NCI-H2227 (cell line): ENCODE measurements around the gene CALML5.

ENCODE experiments used
- DNase-seq: peaks from one replicate; lab custom pipeline; 2025; ENCODE audit not compliant: unreplicated experiment; lab: John Stamatoyannopoulos, UW

CALML5 gene, protein sequence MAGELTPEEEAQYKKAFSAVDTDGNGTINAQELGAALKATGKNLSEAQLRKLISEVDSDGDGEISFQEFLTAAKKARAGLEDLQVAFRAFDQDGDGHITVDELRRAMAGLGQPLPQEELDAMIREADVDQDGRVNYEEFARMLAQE

DNA sequence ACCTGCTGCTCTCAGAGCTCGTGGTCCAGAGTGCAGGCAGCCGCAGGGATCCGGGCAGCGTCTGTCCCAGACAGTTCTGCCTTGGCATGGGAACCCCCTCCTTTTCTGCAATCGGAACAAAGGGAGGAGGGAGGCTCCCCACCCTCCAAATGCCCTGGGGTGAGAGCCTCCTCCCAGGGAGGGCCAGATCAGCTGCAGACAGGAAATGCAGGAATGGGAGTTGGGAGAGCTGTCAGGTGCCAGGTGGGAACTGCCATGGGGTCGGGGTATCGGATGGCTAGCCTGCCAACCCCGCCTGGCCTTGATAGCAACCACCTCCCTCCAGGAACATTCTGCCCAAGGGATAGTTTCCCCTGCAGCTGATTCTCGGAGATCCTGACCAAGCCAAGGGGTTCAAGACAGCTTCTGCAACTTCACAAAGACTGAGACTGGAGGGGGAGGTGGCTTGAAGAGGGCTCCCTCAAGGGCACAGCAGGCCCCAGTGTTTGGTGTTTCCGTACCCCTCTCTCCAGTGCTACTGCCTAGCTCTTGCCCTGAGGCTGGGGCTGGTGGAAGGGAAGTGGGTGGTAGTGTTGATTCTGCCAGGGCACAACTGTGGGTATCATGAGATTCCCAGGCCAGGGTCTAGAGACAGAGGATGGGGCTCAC lies at the start of gene CALML5:
Gene CALML5 (minus strand): TSS at position 78 of the 648 bp plus-strand sequence. CDS start 132 bp downstream, outside the sequence.
- DNase-seq, result no peak

GRCh38 chr10:5547931-5548660 lies 48.7 kb upstream of the CALML5 start:
- no peak for DNase-seq

DNA sequence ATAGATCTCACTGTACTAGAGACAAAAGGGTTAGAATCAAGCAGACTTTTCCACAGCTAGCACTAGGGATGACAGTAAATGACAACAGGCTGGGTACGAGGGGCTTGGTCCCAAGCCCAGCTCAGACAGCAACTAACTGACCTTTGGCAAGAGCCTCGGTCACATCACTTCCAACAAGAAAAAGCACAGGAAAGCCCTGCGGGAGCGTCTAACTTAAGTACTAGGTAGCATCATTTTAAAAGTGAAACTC lies 48.2 kb upstream of the CALML5 start:
- no peak for DNase-seq

DNA sequence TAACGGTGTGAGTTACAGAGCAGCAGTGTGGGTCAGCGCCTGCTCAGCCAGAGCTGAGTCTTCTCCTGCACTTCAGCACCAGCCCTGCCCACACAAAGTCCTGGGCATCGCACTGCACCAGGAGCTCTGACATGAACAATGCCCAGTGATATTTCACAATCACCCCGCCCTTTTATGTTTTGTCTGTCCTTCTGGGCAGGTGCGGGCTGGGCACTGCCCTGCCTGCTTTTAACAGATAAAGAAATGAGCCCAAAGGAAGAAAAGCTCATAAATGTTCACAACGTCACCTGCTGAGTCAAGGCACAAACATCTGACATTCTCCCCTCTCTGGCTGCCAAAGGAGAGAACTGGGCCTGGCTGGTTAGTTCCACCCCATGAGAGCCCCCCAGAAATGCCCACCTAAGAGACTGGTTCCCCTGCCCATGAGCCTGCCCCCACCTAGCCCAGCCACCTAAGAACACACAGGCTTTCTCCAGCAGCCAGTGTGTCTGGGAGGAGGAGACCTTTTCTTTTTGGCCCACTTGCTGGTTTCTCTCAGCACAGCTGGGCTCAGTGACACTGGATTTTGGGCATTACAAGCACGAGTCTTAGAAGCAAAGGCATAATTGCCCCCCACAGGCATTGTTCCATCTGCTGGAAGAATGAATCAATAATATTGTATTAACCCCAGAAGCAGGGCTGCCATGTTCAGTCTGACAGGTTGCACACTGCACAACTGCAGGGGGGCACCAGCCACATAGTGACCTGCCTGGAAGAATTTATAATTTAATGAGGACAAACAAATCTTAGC lies 47.7 kb upstream of the CALML5 start:
- no peak for DNase-seq

DNA sequence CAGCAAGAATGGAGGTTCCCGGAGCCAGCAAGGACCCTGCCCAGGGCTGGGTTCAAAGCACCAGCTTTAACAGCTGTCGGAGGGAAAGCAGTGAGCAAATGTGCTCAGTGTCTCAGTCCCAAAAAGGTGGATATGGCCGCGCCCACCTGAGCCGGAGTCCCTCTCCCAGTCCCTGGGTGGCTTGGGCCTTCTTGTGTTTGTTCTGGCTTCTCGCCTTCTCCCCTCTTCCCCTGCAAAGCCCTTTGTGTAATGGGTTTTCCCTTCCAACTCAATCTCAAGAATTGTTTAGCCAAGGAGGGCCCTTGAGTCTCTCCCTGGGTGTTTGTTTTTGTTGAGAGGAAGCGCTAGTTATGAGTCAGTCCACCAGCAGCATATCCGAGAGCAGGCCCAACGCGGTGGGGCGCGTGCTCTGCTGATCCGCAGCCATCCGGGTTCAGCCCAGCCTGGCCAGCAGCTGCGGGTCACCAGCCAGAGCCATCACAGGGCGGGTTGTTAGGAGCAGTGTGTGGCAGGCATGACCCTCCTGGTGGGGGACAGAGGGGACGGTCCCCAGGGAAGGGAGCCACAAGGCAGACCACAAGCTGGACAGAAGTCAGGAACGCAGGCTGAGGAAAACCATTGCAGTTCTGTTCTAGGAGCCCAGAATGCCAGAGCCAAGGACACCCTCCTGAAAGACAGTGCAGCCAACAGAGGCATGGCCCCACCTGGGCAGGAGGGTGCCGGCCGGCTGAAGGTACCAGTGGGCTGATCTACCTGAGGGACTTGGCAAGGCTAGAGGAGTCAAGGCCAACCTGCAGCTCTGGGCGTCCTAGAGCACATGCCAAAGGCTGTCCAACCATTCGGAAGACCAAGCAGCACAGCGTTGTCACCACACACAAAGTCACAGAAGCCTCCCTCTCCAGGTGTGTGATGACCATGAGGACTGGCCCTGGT lies 46.7 kb upstream of the CALML5 start:
- DNase-seq, result no peak

DNA sequence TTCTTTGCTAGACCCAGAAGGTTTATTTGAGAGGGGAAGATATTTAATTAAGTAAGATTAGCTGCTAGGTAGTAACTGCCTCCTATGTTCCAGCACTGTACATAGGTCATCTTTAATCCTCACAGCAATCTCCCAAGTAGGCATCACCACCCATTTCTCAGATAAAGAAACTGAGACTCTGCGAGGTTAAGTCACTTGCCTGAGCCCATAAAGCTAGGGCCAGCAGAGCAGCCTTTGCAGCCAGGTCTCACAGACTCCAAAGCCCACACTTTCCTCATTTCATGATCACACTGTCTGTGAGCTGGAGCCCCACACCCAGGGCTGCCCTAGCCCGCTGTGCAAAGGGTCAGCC lies 46.0 kb upstream of the CALML5 start:
- no peak for DNase-seq

DNA sequence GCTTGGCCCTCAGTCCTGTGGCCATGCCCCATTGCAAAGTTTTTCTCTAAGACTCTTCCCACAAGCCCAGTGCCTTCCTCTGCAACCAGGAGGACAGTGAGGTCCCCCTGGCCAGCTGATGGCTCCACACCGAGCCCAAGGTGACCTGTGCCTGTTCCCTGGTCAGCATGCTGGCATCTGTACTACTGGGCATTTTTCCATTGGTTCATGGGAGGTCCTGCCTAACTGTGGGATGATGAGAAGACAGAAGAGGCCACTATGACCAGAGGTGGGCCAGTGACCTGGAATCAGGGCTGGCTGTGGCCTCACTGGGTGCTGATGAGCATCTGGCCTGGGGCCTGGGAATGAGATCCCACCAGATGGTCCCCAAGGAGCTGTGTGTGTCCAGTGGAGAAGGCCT lies 45.6 kb upstream of the CALML5 start:
- DNase-seq, result no peak

DNA sequence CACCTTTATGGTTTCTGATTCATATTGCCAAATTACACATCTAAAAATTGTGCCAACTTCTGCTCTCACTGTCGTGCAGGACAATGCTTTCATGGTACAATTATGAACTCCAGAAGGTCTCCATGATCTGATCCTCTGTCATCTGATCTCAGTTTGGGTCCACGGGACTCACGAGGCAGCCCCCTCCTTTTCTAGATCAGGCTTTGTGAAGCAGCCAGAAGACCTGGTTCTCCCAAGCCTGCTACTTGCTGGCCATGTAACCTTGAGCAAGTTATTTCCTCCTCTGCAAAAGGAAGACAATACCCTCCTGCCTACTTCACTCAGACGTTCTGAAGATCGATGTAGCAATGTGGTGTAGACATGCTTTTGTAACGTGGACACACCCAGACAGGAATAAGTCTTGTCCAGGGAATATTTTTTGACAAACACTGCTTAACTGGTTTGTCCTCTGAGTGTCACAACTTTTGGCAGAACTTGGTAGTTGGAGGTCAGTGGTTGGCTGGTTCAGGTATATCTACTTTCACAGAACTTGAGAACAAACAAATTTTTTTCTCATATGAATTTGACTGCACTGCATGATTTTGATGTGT lies 44.9 kb upstream of the CALML5 start:
- DNase-seq, result no peak

- no peak for DNase-seq
Measured at GRCh38 chr10:5543623-5544022, 44.3 kb upstream of the CALML5 start.

- DNase-seq, result no peak
Measured at GRCh38 chr10:5542100-5542499, 42.7 kb upstream of the CALML5 start.

- no peak for DNase-seq
Measured at GRCh38 chr10:5540891-5541290, 41.5 kb upstream of the CALML5 start.

DNA sequence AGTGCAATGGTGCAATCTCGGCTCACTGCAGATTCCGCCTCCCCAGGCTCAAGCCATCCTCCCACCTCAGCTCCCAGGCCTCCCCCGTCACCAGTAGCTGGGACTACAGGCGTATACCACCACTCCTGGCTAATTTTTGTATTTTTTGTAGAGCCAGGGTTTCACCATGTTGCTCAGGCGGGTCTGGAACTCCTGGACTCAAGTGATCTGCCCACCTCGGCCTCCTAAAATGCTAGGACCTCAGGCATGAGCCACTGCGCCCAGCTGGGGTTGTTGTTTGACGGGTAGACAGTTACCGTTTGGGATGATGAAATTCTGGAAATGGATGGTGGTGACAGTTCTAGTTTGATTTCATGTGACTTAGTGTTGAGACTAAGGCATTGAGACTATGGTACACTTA lies 40.7 kb upstream of the CALML5 start:
- DNase-seq, result no peak

DNA sequence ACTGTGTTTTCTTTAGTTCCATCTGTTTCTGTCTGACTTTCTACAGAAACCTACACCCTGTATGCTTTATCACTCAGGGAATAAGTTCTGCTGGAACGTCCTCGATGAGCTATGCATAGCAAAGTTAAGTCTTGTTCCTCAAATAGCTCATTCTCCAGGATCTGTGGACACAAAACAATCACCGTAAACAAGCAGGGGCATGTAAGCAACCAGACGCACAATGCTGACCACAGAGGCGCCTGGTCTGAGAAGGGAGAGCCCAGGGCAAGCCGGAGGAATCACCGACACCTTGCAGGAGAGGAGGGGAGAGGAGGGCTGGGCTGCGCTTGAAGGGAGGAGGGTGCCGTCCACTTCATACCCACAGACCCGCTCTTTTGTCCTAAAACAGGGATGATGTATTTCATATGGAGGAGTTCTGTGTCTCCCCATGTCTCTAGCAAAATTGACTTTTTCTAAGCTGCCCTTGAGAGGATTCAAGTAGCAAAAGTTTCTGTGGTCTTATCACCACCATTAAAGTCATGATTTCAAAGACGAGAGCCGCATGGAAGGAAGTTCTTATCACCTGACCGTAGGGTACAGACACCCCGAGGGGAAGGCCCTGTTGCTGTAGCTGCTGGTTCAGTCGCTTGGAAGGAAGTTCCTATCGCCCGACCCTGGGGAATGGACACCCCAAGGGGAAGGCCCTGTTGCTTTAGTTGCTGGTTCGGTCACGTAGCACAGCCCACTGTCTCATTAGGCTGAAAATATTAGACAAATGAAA lies 39.7 kb upstream of the CALML5 start:
- no peak for DNase-seq

GRCh38 chr10:5538446-5538845 lies 39.1 kb upstream of the CALML5 start:
- no peak for DNase-seq

DNA sequence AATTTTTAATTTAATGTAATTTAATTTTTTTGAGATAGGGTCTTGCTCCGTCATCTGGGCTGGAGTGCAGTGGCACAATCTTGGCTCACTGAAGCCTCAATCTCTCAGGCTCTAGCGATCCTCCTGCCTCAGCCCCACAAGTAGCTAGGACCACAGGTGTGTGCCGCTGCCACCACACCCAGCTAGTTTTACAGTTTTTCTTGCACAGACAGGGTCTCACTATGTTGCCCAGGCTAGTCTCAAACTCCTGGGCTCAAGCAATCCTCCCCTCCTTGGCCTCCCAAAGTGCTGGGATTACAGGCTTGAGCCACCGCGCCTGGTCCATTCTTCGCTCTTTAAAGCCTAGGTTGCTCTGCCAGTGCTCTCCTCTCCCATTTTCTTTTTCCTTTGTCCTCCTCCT lies 38.3 kb upstream of the CALML5 start:
- no peak for DNase-seq

DNA sequence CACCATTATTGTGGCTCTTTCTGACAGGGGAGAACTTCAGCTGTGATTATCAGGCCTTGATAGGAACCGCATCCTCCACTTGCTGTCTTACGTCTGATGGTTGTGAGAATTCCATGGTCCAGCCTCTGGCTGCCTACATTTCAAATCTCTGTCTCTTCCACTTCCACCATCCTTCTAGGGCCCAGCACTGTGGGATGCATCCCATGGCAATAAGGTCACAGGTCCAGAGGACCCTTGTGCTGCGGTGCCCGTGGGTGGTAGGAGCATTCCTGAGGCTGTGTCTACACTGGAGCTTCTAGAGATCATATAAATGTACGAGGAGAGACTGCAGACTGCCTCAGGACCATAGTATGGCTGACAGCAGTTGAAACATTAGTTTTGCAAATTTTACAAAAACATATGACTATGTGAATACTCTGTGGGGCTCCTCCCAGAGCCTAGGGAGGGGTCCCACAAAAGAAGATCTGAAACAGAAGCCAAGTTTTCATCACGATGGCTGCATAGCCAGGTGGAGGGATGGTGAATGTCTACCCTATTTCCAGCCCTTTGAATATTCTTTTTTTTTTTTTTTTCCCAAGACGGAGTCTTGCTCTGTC lies 37.2 kb upstream of the CALML5 start:
- DNase-seq, result no peak

- no peak for DNase-seq
Measured at GRCh38 chr10:5534880-5535856, 35.8 kb upstream of the CALML5 start.

GRCh38 chr10:5534051-5534821 lies 34.9 kb upstream of the CALML5 start:
- no peak for DNase-seq
